Smooth muscle cell of bladder (primary cell): Measurements from ENCODE around the gene MIS18BP1. TPM values are rescaled to one million over a fixed set of nuclear protein-coding genes. Genes with fewer than 3 reads are reported as not detected.

Experiments used
- total RNA-seq: library from RNA; depleted of rRNA; stranded (reverse); fragments of >200 nt; gene quantifications from 2 replicates; pipeline ENCODE4 v1.2.3, GENCODE V29; 2014

The MIS18BP1 gene
- total RNA-seq = 14.8 and 17.7 TPM in 2 replicates

DNA sequence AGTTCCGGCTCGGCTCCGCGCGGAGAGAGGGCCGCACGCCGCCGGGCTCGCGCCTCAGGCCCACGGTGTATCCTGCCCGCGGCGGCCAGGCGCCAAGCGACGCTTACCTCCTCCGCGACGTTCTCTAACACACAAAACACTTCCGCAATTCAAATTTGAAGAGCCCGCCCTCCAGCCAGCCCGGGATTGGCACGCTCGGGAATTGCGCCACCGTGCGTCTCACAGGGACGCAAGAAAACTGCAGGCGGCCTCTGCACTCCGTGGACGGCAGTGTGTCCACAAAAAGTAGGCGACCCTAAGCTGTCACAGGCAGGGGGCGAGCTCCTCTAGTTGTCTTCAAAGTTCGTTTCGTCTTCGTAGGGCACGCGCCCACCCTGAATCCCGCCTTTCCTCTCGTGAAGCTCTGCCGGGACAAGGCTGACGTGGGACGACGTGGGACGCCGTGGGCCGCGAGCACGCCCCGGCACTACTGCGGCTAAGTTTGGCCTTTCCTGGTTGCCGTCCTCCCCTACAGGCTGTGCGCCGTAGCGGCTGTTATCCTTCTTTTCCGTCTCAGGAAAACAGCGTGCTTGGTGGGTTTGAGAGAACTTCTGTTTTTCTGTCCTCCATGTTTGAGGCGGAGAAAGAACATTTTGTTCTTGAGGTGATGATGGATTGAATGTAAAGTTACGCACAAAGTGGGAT lies at the start of gene MIS18BP1:
MIS18BP1 (minus strand) TSS at position 133 of the 684 bp plus-strand sequence. CDS start 5,916 bp downstream, outside the sequence.

Other genes with a start within 250 kb of the MIS18BP1 start
- 22.3 and 24.9 TPM in 2 replicates for gene PRPF39, start 169.1 kb downstream of the MIS18BP1 start, total RNA-seq
- 19.8 and 22.9 TPM in 2 replicates for gene FKBP3, start 118.7 kb downstream of the MIS18BP1 start, total RNA-seq
- 2.7 and 3.1 TPM in 2 replicates for gene FANCM, start 117.3 kb downstream of the MIS18BP1 start, total RNA-seq